ENCODE measurements around the gene FNDC3B.

FNDC3B gene

GRCh38 chr3:172096881-172097420 is 57.6 kb downstream of the FNDC3B start:
- peak; percentile 55 for DNase-seq (ENCODE audit: low read depth)
- TF ChIP-seq CTCF (IDR thresholded peaks at IDR 0.05; ENCODE audit: low read depth, low read length, missing control alignments), result no peak
- in situ Hi-C loops (cut with HindIII; ENCODE audit: low sequenced_read_pairs), result no loop called here
- H3K4me3 ChIP-seq (ENCODE audit: low read depth, low read length), result no peak overlapping the region

GRCh38 chr3:172097585-172097984 is 58.2 kb downstream of the FNDC3B start:
- no peak for TF ChIP-seq CTCF (IDR thresholded peaks at IDR 0.05; ENCODE audit: low read depth, low read length, missing control alignments)
- no peak overlapping the region for H3K4me3 ChIP-seq (ENCODE audit: low read depth, low read length)
- DNase-seq (ENCODE audit: low read depth), result no peak
- in situ Hi-C loops (cut with HindIII; ENCODE audit: low sequenced_read_pairs), result no loop called here

GRCh38 chr3:172098698-172099494 is 59.5 kb downstream of the FNDC3B start:
- no peak for DNase-seq (ENCODE audit: low read depth)
- in situ Hi-C loops (cut with HindIII; ENCODE audit: low sequenced_read_pairs), result no loop called here
- no peak overlapping the region for H3K4me3 ChIP-seq (ENCODE audit: low read depth, low read length)
- TF ChIP-seq CTCF (IDR thresholded peaks at IDR 0.05; ENCODE audit: low read depth, low read length, missing control alignments), result no peak

GRCh38 chr3:172099495-172099808 is 60.1 kb downstream of the FNDC3B start:
- no peak for DNase-seq (ENCODE audit: low read depth)
- no peak overlapping the region for H3K4me3 ChIP-seq (ENCODE audit: low read depth, low read length)
- in situ Hi-C loops (cut with HindIII; ENCODE audit: low sequenced_read_pairs), result no loop called here
- no peak for TF ChIP-seq CTCF (IDR thresholded peaks at IDR 0.05; ENCODE audit: low read depth, low read length, missing control alignments)

- no peak overlapping the region for H3K4me3 ChIP-seq (ENCODE audit: low read depth, low read length)
- TF ChIP-seq CTCF (IDR thresholded peaks at IDR 0.05; ENCODE audit: low read depth, low read length, missing control alignments), result no peak
- DNase-seq (ENCODE audit: low read depth), result no peak
- in situ Hi-C loops (cut with HindIII; ENCODE audit: low sequenced_read_pairs), result no loop called here
Measured at GRCh38 chr3:172100482-172100881, 61.1 kb downstream of the FNDC3B start.

GRCh38 chr3:172101107-172101506 is 61.7 kb downstream of the FNDC3B start:
- no peak for TF ChIP-seq CTCF (IDR thresholded peaks at IDR 0.05; ENCODE audit: low read depth, low read length, missing control alignments)
- in situ Hi-C loops (cut with HindIII; ENCODE audit: low sequenced_read_pairs), result no loop called here
- no peak for DNase-seq (ENCODE audit: low read depth)
- no peak overlapping the region for H3K4me3 ChIP-seq (ENCODE audit: low read depth, low read length)

All from astrocyte of the cerebellum (primary cell).